ENCODE data around the gene APBB1IP. TPM values are rescaled to one million over a fixed set of nuclear protein-coding genes. Genes with fewer than 3 reads are reported as not detected.
"Not testable (repeated sequence)": the region's sequence is repeated elsewhere in the genome, so short reads cannot be mapped to it uniquely, and the experiment has no call there.

The APBB1IP gene
- total RNA-seq, 1 donor from 2014 or later: not detected

DNA sequence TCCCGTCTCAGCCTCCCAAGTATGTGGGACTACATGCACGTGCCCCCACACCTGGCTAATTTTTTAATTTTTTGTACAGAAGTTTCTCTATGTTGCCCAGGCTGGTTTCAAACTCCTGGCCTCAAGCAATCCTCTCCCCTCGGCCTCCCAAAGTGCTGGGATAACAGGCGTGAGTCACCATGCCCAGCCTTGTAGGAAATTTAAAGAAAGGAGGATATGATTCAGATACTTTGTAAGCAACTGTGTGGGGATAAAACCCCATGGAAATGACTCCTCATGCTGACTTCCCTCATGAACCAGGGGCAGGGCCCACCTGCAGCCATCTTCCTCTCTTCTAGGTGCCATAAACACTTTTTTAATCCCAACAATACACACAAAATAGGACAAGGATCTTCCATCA lies 50.2 kb downstream of the APBB1IP start:
- Histone ChIP-seq H4K20me1 (ENCODE audit: low read depth) (no peaks in the 10 kb centered on the region), H2AFZ (replicated peaks) (no peak overlapping the region), H3K4me3 (no peak overlapping the region), H3K4me2 (no peak overlapping the region), H3K9me3 (ENCODE audit: low read depth) (no peaks in the 10 kb centered on the region), H3K27me3 (no peaks in the 10 kb centered on the region), H3K36me3 (no peaks in the 10 kb centered on the region), H3K9ac (no peak overlapping the region), H3K4me1 (no peaks in the 10 kb centered on the region), H3F3A (ENCODE audit: low read depth) (no peaks in the 10 kb centered on the region), H3K27ac (no peak overlapping the region), H3K79me2 (ENCODE audit: low read depth) (no peaks in the 10 kb centered on the region)
- no peak for DNase-seq (ENCODE audit: low spot score)
- no peaks in the 10 kb centered on the region for H3K36me3 Mint-ChIP-seq
- no peak overlapping the region for H3K27ac Mint-ChIP-seq
- no peak overlapping the region for H3K4me3 Mint-ChIP-seq
- H3K9me3 Mint-ChIP-seq: no peaks in the 10 kb centered on the region
- H3K4me1 Mint-ChIP-seq: peaks cover 14% of the 10 kb centered on the region
- TF ChIP-seq, protein P1, sequence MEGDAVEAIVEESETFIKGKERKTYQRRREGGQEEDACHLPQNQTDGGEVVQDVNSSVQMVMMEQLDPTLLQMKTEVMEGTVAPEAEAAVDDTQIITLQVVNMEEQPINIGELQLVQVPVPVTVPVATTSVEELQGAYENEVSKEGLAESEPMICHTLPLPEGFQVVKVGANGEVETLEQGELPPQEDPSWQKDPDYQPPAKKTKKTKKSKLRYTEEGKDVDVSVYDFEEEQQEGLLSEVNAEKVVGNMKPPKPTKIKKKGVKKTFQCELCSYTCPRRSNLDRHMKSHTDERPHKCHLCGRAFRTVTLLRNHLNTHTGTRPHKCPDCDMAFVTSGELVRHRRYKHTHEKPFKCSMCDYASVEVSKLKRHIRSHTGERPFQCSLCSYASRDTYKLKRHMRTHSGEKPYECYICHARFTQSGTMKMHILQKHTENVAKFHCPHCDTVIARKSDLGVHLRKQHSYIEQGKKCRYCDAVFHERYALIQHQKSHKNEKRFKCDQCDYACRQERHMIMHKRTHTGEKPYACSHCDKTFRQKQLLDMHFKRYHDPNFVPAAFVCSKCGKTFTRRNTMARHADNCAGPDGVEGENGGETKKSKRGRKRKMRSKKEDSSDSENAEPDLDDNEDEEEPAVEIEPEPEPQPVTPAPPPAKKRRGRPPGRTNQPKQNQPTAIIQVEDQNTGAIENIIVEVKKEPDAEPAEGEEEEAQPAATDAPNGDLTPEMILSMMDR (IDR thresholded peaks at IDR 0.05): no peak
- no peak for TF ChIP-seq EZH2 (IDR thresholded peaks at IDR 0.05)
- no peaks in the 10 kb centered on the region for H3K27me3 Mint-ChIP-seq (ENCODE audit: insufficient read depth, low read depth)

DNA sequence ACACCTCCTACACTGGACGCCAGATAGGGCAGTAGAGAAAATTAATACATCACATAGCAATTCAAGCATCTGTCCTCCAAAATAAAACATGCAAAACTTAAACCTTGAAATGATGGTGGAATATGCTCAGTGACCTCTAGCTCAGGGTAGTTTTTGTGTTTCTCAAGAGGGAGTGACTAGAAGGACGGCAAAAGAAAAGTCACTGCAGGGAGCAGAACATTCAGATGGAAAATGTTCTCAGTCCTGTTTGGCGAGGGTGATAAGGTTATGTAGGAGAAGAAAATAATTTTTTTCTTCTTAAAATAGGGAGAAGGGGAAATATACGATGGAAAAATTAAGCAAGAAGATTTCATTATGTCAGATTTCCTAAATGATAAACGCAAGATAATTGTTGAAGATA lies 50.9 kb downstream of the APBB1IP start:
- Histone ChIP-seq H3K36me3 (no peaks in the 10 kb centered on the region), H3K27me3 (no peaks in the 10 kb centered on the region), H3K27ac (no peak overlapping the region), H3K4me3 (no peak overlapping the region), H3K79me2 (ENCODE audit: low read depth) (no peaks in the 10 kb centered on the region), H3K4me2 (no peak overlapping the region), H3K9ac (no peak overlapping the region), H3F3A (ENCODE audit: low read depth) (no peaks in the 10 kb centered on the region), H2AFZ (replicated peaks) (no peak overlapping the region), H3K4me1 (no peaks in the 10 kb centered on the region), H4K20me1 (ENCODE audit: low read depth) (no peaks in the 10 kb centered on the region), H3K9me3 (ENCODE audit: low read depth) (no peaks in the 10 kb centered on the region)
- H3K27ac Mint-ChIP-seq: no peak overlapping the region
- TF ChIP-seq, protein P1 (IDR thresholded peaks at IDR 0.05): no peak
- no peak for TF ChIP-seq EZH2 (IDR thresholded peaks at IDR 0.05)
- no peak for TF ChIP-seq EZH2phosphoT487 (IDR thresholded peaks at IDR 0.05)
- H3K27me3 Mint-ChIP-seq (ENCODE audit: insufficient read depth, low read depth): peaks cover 2% of the 10 kb centered on the region
- no peaks in the 10 kb centered on the region for H3K36me3 Mint-ChIP-seq
- no peak overlapping the region for H3K4me3 Mint-ChIP-seq
- H3K9me3 Mint-ChIP-seq: no peaks in the 10 kb centered on the region
- no peak for DNase-seq (ENCODE audit: low spot score)
- peaks cover 14% of the 10 kb centered on the region for H3K4me1 Mint-ChIP-seq

DNA sequence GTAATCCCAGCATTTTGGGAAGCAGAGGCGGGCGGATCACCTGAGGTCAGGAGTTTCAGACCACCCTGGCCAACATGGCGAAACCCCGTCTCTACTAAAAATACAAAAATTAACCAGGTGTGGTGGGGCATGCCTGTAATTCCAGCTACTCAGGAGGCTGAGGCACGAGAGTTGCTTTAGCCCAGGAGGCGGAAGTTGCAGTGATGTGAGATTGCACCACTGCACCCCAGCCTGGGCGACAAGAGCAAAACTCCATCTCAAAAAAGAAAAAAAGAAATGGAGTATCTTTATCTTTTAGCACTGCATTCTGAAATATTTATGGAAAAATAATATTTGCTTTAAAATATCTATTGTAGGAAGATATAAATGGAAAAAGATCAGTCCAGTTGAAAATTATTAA lies 52.2 kb downstream of the APBB1IP start:
- H3K4me3 Mint-ChIP-seq; H3K27me3 ChIP-seq; H3K36me3 Mint-ChIP-seq; DNase-seq (ENCODE audit: low spot score); H3K27ac Mint-ChIP-seq; H3K9ac ChIP-seq; H3K79me2 ChIP-seq (ENCODE audit: low read depth); H3K4me2 ChIP-seq; H3K9me3 Mint-ChIP-seq; H2AFZ ChIP-seq (replicated peaks); H3K4me1 ChIP-seq; H3K27me3 Mint-ChIP-seq (ENCODE audit: insufficient read depth, low read depth); H3K36me3 ChIP-seq; H3K4me3 ChIP-seq; H3K27ac ChIP-seq; H3K9me3 ChIP-seq (ENCODE audit: low read depth); H4K20me1 ChIP-seq (ENCODE audit: low read depth); H3F3A ChIP-seq (ENCODE audit: low read depth): not testable (repeated sequence)
- H3K4me1 Mint-ChIP-seq: peaks cover 11% of the 10 kb centered on the region

DNA sequence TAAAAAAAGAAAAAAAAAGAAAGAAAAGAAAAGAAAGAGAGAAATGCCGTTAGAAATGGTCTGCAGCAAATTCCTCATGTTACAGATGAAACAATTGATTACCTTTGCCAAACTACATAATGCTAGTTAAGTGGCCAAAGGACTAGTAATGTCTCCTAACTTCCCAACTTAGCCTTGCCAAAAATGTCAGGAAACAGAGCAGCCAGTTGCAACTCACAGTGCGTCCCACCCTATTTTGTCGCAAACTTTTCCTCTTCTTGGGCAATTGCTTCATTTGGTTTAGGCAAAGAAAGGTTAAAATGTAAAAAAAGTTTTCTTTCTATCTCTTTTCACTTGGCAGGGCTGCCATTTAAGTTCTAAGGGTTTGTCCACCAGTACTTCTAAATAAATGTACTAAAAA lies 53.1 kb downstream of the APBB1IP start:
- Mint-ChIP-seq H3K4me3 (no peak overlapping the region), H3K27me3 (ENCODE audit: insufficient read depth, low read depth) (peaks cover 2% of the 10 kb centered on the region), H3K9me3 (no peaks in the 10 kb centered on the region), H3K4me1 (peaks cover 8% of the 10 kb centered on the region), H3K27ac (no peak overlapping the region), H3K36me3 (no peaks in the 10 kb centered on the region)
- no peak overlapping the region for H3K4me3 ChIP-seq
- no peaks in the 10 kb centered on the region for H3K36me3 ChIP-seq
- no peaks in the 10 kb centered on the region for H3K79me2 ChIP-seq (ENCODE audit: low read depth)
- H3K4me2 ChIP-seq: no peak overlapping the region
- H2AFZ ChIP-seq (replicated peaks): no peak overlapping the region
- H3K27ac ChIP-seq: no peak overlapping the region
- no peaks in the 10 kb centered on the region for H3K4me1 ChIP-seq
- DNase-seq (ENCODE audit: low spot score): no peak
- no peaks in the 10 kb centered on the region for H4K20me1 ChIP-seq (ENCODE audit: low read depth)
- no peak overlapping the region for H3K9ac ChIP-seq
- H3K27me3 ChIP-seq: no peaks in the 10 kb centered on the region
- no peaks in the 10 kb centered on the region for H3F3A ChIP-seq (ENCODE audit: low read depth)
- no peaks in the 10 kb centered on the region for H3K9me3 ChIP-seq (ENCODE audit: low read depth)
- TF ChIP-seq, protein P1 (IDR thresholded peaks at IDR 0.05): no peak
- no peak for TF ChIP-seq EZH2phosphoT487 (IDR thresholded peaks at IDR 0.05)
- TF ChIP-seq EZH2 (IDR thresholded peaks at IDR 0.05): no peak
